CD1c-positive myeloid dendritic cell (primary cell): ENCODE results near the gene SLC10A7.
A peak's percentile ranks its signal among the peaks of the same experiment; 100 is the strongest.

ENCODE experiments used
- DNase-seq: peaks from one replicate; pipeline ENCODE4 v3.0.0-alpha.2; 2016; ENCODE audit errors: extremely low spot score

SLC10A7 gene

DNA sequence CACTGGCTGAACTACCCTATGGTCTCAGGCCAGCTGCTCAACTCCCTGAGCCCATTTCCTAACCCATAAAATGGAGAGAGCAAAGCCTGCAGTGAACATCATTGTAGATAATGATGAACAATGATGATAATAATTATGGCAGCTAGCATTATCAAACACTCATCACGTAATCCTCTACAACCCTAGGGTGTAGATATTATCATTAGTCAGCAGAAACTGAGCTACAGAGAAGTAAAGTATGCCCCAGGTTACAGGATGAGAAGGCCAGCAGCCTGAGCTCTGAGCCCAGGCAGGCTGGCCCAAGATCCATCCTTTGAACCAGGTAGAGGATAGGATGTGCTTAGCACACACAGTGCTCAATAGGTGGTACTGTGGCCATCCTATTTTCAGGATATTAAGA is 264.2 kb downstream of the SLC10A7 start:
- DNase-seq, result no peak

DNA sequence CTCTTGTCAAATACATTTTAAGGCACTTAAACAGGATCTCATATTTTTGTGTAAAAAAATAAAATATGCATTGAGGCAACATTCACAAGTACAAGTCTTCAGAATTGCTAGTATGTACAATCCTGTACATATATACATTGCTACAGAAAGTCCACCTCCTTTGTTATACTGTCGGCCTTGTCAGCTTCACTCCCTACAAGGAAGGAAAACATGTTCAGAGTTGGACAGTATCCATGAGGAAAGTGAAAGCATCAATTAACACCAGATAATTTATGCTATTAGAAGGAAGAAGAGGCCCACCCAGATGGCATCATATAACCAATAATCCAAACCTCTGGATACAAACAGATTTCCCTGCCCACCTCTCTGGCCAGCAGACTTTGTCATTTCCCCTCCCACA is 265.4 kb downstream of the SLC10A7 start:
- DNase-seq, result no peak

DNA sequence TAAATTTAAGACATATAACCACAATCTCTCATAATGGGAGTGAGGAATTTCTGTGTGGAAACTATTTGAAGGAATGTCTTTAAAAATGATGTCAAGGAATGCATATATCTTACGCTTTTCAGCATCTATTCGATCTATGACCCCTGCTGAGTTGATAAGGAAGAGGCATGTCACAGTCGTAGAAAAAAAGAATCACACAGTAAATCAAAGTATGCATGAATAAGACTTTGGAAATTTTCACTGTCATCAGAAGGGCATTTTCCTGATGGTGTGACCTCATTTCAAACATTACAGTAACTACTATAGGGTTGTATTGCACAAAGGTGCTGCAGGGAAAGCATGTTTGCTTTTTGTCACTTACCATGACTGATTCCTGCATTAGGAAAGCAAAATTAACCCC is 265.9 kb downstream of the SLC10A7 start:
- DNase-seq, result no peak

- no peak for DNase-seq
Measured at GRCh38 chr4:146255463-146255862, 266.3 kb downstream of the SLC10A7 start.

DNA sequence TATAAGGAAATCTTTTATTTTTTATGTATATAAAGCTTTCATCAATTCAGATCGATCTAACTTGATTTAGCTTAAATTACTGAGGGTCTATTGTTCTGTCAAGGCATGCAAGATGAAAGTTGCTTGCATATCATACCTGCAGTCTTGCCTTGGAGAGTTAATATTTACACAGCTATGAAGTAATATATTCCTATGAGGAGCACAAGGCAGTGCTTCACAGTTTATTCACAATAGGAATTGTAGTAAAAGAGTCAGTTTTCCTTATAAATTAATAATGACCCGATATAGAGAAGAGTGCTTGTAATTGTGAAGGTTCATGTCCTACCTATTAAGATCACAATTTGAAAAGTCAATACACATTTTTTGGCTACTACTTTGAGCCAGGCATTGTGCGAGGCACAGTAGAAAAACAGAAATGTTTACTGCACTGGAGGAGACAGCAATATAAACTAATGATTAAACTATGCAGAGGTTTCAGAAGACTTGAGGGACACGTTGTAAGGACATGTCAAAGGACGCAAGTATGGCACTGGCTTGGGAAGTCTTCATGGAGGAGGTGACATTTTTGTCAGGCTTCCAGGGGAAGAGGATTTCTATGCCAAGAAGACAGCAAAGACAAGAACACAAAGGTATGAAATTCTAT is 268.6 kb downstream of the SLC10A7 start:
- DNase-seq, result no peak

DNA sequence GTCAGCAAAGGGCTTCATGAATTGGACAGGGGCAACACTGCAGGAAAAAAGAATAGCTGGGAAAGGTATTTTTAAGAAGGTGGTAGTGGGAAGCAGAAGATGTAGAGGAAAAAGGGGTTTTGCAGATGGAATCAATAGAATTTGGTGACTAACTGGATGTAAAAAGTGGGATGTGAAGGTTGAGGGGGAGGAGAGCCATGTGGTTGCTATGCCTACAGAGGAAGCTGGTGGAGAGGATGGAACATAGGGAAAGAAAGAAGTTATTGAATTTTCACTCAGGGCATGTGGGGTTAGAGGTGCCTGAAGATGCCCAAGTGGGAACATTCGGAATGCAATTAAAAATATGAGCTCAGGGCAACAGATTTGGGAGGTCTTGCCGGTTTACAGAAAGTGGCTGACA is 274.4 kb downstream of the SLC10A7 start:
- DNase-seq, result no peak

- no peak for DNase-seq
Measured at GRCh38 chr4:146246381-146246780, 275.4 kb downstream of the SLC10A7 start.

DNA sequence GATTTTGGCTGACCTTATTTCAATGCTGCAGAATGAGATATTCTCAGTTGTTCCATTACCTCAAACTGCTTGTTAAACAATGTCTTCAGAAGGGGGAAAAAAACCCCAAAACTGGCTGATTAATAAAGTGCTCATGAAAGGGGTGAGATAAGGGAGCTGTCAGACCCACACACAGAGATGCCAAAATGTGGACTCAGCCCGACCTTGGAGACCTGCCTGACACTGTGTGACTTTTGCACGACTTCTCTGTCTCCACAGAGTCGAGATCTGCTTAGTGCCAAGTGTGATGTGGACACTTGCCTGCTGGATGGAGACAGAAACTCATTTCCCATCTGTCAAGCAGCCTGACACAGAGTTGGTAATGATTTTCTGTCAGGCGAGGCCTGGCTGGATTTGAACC is 275.9 kb downstream of the SLC10A7 start:
- DNase-seq, result no peak

- DNase-seq, result no peak
Measured at GRCh38 chr4:146245246-146245645, 276.5 kb downstream of the SLC10A7 start.

DNA sequence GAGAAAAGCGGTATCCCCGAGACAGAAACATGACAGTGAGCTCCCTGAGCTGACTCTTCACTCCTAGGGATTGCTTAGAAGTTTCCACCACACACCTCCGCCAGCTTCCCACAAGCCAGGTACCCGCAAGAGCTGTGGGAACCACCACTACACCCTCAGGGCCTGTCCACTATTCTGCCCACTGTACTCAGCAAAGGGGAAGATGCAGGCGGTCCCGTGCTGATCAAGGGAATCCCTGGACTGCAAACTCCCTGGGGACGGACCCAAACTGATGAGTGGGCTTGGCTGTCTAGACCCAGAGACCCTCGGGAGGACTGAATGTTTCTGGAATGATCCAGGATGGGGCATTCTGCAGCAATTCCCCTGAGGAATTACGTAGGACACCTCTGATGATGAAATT is 277.2 kb downstream of the SLC10A7 start:
- DNase-seq, result no peak

DNA sequence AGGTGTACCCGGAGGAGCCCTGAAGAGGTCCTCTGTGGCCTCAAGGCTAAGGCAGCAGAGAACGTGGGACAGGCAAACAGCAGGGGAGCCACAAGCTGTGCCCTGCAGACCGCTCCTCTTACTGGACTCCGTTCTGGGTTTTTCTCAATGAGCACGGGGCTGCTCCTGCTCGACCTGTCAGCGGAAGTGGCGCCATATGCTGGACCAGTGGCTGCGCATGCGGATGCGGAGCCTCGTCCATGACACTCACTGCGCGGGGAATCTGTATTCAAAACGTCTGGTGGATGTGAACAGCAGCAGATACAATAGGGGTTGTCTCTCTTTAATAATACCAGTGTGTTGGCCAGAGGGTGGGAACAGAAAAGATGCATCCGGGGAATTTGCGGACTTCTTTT is 277.9 kb downstream of the SLC10A7 start:
- DNase-seq, result no peak

DNA sequence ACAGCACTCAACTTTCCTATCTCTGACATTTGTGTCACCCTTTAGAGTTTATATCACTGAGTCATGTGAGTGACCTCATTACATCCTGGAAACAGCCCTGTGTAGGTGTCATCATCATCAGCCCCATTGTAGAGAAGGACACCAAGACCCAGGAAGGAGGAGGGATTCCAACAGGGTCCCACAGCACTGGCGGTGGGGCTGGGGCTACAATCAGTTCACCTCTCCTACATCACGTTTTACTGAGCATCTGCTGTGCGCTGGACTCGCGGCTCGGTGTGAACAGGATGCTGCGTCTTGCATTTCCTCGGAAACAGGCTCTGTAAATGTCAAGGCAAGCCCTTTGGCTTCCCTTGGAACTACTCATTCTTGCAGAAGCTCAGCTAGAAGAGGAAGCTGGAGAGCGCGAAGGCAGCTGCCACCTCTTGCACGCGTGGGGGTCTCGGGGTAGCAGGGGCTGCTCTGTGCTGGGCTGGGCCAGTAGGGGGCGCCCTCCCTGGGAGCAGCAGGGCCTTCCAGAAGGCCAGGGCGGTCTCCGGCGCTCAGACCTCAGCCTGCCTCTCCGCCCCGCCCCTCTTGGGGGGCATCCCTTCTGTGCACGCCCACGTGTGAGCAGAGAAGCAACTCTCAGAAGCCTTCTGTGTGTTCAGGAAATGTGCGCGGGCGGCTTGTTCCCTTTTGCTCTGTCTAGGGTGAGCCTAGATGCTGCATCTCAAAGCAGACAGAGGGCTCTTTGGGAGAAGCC is 278.4 kb downstream of the SLC10A7 start:
- DNase-seq, result peak; percentile 89

DNA sequence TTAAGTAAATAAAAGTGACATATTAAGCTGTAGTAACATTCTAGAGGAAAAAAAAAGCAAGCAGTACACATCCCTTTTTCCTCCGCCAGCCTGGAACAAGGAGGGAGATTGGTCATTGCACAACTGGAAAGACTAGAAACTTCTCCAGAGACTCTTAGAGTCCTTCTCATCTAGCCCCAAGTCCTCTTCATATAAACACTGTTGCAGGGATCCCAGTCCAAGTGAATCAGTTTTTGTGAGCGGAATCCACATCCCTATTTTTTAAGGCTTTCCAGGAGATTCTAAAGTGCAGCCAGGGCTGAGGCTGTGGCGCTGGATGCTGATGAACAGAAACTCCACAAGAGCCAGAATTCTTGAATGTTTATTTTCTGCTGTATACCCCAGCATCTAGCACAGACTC is 283.6 kb downstream of the SLC10A7 start:
- no peak for DNase-seq

DNA sequence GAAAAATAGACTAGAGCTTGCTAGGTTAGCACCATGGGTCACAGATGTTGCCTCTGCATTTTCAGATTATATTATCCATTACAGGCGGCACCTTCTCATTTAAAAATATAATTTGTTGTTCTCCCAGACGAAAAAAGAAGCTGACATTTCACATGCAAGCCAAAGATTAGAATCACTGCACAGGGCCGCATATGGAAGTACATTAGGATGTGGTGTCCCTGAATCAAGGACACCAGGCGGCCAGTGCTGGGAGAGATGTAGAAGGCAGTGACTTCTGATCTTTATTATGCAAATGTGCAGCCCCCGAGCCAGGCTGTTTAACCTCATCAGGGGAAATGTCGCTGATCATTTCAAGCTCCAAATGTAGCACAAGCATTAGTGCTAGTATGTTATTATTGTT is 284.6 kb downstream of the SLC10A7 start:
- no peak for DNase-seq

- DNase-seq, result no peak
Measured at GRCh38 chr4:146236216-146236615, 285.5 kb downstream of the SLC10A7 start.

- DNase-seq, result peak; percentile 89
Measured at GRCh38 chr4:146235654-146236177, 286.0 kb downstream of the SLC10A7 start.

- DNase-seq, result peak; percentile 71
Measured at GRCh38 chr4:146232131-146232722, 289.5 kb downstream of the SLC10A7 start.

- DNase-seq, result no peak
Measured at GRCh38 chr4:146229406-146229805, 292.3 kb downstream of the SLC10A7 start.

DNA sequence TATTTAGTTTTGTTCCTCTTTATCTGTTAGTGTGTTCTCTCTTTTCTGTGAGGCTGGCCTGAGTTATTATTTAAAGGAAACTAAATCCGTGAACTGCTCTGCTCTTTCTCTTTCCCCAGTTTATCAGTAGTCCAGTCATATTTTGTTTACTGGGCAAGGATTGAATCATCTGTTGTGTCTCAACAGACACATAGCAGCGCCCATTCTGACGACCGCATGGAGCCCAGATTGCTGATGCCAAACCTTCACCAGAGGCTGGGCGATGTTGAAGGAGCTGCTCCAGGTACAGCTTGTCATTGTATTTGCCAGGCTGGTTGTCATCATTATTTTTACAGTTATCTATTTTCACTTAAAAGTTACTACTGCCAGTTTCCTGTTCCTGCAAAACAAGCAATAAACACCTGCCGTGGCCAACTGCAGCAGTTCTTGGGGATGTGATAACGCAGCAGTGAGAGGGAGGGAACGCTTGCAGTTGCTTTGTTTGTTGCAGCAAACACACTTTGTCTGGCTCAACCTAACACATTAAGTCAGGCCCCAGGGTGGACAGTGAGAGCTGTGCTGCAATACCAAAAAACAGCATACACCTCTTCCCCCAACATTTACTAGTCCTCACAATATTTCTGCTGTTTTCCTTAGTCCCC is 297.3 kb downstream of the SLC10A7 start:
- DNase-seq, result no peak

DNA sequence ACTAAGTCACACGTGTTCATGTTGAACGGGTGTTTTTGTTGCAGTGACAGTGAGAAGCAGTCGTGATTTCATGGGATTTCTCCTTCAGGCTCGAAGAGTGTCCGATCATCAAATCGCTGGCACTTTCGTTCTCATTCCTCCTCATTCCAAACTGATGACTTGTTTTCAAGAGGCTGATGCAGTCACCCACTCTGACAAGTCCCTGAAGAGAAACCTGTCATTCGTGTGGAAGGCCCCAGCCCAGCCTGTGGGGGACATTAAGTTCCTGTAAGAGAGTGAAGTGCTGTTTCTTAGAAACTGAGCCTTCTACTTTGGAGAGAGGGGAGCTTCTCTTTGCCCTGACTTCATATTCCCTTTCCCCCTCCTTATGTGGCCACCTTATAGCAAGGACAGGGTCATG is 299.4 kb downstream of the SLC10A7 start:
- no peak for DNase-seq

DNA sequence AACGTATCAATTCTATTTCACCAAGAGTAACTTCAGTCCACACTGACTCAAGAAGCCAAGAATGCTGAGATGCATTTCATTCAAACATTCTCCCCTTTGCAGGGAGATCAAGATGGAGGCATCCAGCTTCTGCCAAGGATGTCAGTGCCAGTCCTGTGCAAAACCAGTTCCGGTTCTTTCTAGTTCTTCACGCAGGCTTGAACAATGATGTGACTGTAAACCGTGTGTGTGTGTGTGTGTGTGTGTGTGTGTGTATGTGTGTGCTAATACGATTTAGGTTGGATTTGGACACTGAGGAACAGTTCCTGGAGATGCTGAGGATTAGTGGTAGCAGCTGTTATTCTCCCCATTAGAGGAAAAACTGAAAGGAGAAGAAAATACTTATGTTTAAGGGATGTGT is 307.5 kb downstream of the SLC10A7 start, which contains the start of gene REELD1:
Gene REELD1, plus strand, starts transcription at position 301 of the 400 bp plus-strand sequence. CDS start 2,415 bp downstream, outside the sequence.
- no peak for DNase-seq

DNA sequence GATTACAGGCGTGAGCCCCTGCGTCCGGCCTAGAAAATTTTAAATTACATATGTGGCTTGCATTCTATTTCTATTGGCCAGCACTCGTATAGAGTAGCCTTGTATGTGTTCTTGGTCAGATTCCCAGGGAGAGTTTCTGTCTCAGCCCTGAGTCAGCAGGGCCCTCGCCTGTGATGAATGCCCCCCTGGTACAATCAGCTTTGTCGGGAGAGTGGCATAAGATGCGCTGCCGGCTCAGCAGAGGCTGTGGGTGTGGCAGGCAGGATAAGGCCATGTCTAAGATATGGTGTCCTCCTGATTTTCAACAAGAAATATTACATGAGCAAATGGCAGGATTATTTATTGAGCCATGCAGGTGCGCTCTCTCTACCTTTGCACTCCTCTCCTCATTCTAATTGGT is 309.0 kb downstream of the SLC10A7 start:
- no peak for DNase-seq
